Gastroesophageal sphincter (tissue), 4 donors: ENCODE results near the gene MAL. TPM values are rescaled to one million over a fixed set of nuclear protein-coding genes. Genes with fewer than 3 reads are reported as not detected.

ENCODE experiments used
- ATAC-seq: fragments of 150-250 bp; one replicate; pipeline ENCODE4 v1.9.1; 2016; ENCODE audit warnings: mild to moderate bottlenecking, moderate library complexity
- H3K27ac ChIP-seq, 4 donors: fragments of 200-600 bp; sonication (generic) in 3 of 4; 1 replicate in 3 of 4; 2 replicates in 1 of 4; pipeline ENCODE4 v1.5.1; 2016 to 2019
- H3K27me3 ChIP-seq: fragments of 200-600 bp; sonication (generic); one replicate; pipeline ENCODE4 v1.5.1; 2019
- H3K36me3 ChIP-seq, 2 donors: fragments of 200-600 bp; sonication (generic); one replicate each; pipeline ENCODE4 v1.5.1; 2019; ENCODE audit warnings: control low read depth in 1 of 2
- H3K4me1 ChIP-seq, 3 donors: fragments of 200-600 bp; sonication (generic); 1 replicate in 2 of 3; 2 replicates in 1 of 3; pipeline ENCODE4 v1.5.1; 2016 to 2019; ENCODE audit warnings: control low read depth in 2 of 3
- H3K4me3 ChIP-seq, 2 donors: fragments of 200-600 bp; sonication (generic); one replicate each; pipeline ENCODE4 v1.5.1; 2019; ENCODE audit warnings: mild to moderate bottlenecking in 1 of 2, moderate library complexity in 1 of 2
- H3K9me3 ChIP-seq, 3 donors: fragments of 200-600 bp; sonication (generic); one replicate each; pipeline ENCODE4 v1.5.1; 2017 to 2019; ENCODE audit warnings: control low read depth in 2 of 3
- EP300 ChIP-seq: sonication (generic); formaldehyde crosslinking; IDR thresholded peaks from one replicate; pipeline ENCODE4 v1.6.1; 2017; ENCODE audit warnings: antibody characterized with exemption, mild to moderate bottlenecking
- POLR2A ChIP-seq, 2 donors: fragments of 450-650 bp; IDR thresholded peaks; one replicate each; pipeline ENCODE4 v1.6.1; 2017; ENCODE audit warnings: antibody characterized with exemption in 2 of 2, mild to moderate bottlenecking in 2 of 2, moderate library complexity in 1 of 2
- POLR2AphosphoS5 ChIP-seq: sonication (generic); formaldehyde crosslinking; IDR thresholded peaks from one replicate; pipeline ENCODE4 v1.6.1; 2017; ENCODE audit warnings: antibody characterized with exemption
- WGBS, 2 donors: methylation state at CpG; one replicate each; pipeline ENCODE4 v1.1.5; 2018; ENCODE audit warnings: low coverage in 1 of 2; 5-methylcytosine and 5-hydroxymethylcytosine counted together
- total RNA-seq, 4 donors: library from RNA; depleted of rRNA; stranded (reverse); fragments of >200 nt; gene quantifications; one replicate each; pipeline ENCODE4 v1.1.0, GENCODE V29; 2016
- TF ChIP-seq, protein P1 (sequence below), 4 experiments: fragments of 200-600 bp in 2 of 4; fragments of 450-650 bp in 2 of 4; sonication (generic) in 1 of 4; IDR thresholded peaks; one replicate each; pipeline ENCODE4 v1.5.1; 2017 to 2019; ENCODE audit warnings: antibody characterized with exemption in 4 of 4, mild to moderate bottlenecking in 2 of 4, moderate library complexity in 2 of 4

MAL gene
- total RNA-seq, 4 donors from 2014 or later = 21.3 to 39.8 (median 32.0) TPM

DNA sequence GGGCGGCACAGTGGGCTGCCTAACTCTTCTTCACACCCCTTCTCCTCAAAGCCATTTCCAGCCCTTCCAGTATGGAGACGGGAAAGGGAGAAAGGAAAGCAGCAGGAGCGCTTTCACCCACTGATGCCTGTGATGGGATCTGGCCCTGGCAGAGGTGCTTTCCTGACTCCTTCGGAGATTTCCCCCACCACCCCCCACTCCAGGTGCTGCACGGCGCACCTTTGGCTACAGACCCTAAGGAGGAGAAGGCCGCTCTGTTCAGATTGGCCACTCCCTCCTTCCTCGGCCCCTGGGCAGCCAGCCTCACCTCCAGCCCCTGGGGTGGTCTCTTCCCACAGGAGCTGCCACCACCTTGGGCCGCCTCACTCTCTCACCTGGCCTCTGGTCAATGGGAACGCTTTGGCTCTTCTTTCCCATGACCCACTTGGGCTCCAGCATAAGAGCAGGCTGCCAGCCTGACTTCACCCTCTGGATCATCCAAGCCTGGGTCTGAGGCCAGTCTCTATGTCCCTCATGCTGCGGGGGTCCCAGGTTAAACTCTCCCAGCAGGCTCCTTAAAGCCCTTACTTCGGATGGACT is 18.4 kb upstream of the MAL start:
- Histone ChIP-seq H3K36me3 (no peaks in the 10 kb centered on the region), H3K27ac (no peak overlapping the region), H3K9me3 (no peaks in the 10 kb centered on the region), H3K4me3 (no peak overlapping the region), H3K27me3 (peaks cover 6% of the 10 kb centered on the region), H3K4me1 (no peaks in the 10 kb centered on the region)
- ATAC-seq = no peak
- 74% methylated on average over 3 of the region's 12 CpGs; no CpG with 5 or more reads in 1 of the 2 donors for WGBS, 2 donors
- no peak for TF ChIP-seq EP300
- no peak for TF ChIP-seq POLR2AphosphoS5
- TF ChIP-seq POLR2A (IDR thresholded peaks at IDR 0.05) = no peak
- TF ChIP-seq, protein P1, sequence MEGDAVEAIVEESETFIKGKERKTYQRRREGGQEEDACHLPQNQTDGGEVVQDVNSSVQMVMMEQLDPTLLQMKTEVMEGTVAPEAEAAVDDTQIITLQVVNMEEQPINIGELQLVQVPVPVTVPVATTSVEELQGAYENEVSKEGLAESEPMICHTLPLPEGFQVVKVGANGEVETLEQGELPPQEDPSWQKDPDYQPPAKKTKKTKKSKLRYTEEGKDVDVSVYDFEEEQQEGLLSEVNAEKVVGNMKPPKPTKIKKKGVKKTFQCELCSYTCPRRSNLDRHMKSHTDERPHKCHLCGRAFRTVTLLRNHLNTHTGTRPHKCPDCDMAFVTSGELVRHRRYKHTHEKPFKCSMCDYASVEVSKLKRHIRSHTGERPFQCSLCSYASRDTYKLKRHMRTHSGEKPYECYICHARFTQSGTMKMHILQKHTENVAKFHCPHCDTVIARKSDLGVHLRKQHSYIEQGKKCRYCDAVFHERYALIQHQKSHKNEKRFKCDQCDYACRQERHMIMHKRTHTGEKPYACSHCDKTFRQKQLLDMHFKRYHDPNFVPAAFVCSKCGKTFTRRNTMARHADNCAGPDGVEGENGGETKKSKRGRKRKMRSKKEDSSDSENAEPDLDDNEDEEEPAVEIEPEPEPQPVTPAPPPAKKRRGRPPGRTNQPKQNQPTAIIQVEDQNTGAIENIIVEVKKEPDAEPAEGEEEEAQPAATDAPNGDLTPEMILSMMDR (IDR thresholded peaks at IDR 0.05) = no peak

DNA sequence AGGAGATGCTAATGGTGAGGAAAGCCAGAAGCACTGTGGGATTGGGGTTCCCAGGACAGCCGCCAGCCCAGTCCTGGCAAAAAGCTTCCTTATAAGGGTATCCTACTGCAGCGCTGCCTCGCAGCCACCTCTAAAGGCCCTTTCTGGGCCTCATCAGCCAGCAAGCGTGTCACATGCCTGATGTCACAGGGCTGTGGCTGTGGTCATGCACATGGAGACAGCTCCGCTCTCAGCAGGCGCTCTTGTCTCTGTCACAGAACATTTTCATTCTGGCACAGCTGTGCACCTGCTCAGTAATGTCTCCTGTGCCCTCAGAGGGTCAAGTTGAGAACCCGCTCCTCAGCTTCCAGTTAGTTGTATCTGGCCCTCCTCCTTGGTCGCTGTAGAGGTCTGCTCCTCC is 17.7 kb upstream of the MAL start:
- no peak overlapping the region for H3K4me3 ChIP-seq
- TF ChIP-seq EP300 (no peak), POLR2A (IDR thresholded peaks at IDR 0.05) (no peak), POLR2AphosphoS5 (no peak)
- TF ChIP-seq, protein P1 (IDR thresholded peaks at IDR 0.05) = no peak
- H3K27me3 ChIP-seq = peaks cover 6% of the 10 kb centered on the region
- H3K36me3 ChIP-seq = no peaks in the 10 kb centered on the region
- 82 to 89% methylated on average over 2 to 3 of the region's 8 CpGs for WGBS, 2 donors
- no peaks in the 10 kb centered on the region for H3K4me1 ChIP-seq
- no peak overlapping the region for H3K27ac ChIP-seq
- H3K9me3 ChIP-seq = no peaks in the 10 kb centered on the region
- ATAC-seq = no peak

DNA sequence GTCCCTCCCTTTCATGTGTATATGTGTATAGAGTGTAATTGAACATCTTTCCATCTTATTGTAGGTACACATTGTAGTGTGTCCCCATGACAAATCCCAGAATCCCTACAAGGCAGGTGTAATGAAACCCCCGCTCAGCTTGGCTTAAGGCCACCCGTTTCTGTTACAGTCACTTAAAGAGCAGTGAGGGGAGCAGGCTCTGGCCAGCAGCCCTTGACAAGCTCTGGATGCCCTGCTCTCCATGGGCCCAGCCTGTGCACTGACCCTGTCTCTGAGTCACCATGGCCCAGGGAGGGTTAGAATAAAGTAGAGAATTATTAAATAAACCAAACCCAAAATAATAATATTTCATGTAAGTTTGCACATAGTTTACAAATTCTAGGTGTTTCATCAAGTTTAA is 17.2 kb upstream of the MAL start:
- no peak for ATAC-seq
- no peaks in the 10 kb centered on the region for H3K9me3 ChIP-seq
- no peak overlapping the region for H3K4me3 ChIP-seq
- 67 to 80% methylated on average over 2 of the region's 2 CpGs for WGBS, 2 donors
- H3K4me1 ChIP-seq = no peaks in the 10 kb centered on the region
- H3K27me3 ChIP-seq = peaks cover 6% of the 10 kb centered on the region
- no peak overlapping the region for H3K27ac ChIP-seq
- TF ChIP-seq, protein P1 (IDR thresholded peaks at IDR 0.05) = no peak
- TF ChIP-seq POLR2AphosphoS5 (no peak), POLR2A (IDR thresholded peaks at IDR 0.05) (no peak), EP300 (no peak)
- H3K36me3 ChIP-seq = no peaks in the 10 kb centered on the region

DNA sequence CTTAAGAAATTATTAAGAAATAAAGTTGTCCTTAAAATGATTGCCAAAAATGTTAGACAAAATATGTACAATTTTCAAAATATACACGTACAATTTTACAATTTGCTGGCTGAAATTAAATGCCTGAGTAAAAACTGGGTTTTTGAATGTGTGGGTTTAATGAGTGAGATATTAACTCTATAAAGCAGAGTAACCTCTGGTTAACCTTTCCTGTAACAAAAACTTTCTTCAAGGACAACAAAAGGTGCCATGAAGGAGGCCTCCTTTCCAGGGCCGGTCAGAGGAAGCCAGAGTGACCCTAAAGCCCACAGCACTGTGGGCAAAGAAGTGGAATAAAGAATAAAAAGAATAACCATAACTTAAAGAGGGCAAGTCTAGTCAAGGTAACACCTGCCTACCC is 16.5 kb upstream of the MAL start:
- Histone ChIP-seq H3K9me3 (no peaks in the 10 kb centered on the region), H3K27ac (no peak overlapping the region), H3K4me1 (no peaks in the 10 kb centered on the region), H3K4me3 (no peak overlapping the region), H3K27me3 (peaks cover 6% of the 10 kb centered on the region), H3K36me3 (no peaks in the 10 kb centered on the region)
- no peak for ATAC-seq
- WGBS, 2 donors = 73 to 84% methylated on average over 2 of the region's 2 CpGs
- TF ChIP-seq POLR2A (IDR thresholded peaks at IDR 0.05) = no peak
- no peak for TF ChIP-seq POLR2AphosphoS5
- TF ChIP-seq, protein P1 (IDR thresholded peaks at IDR 0.05) = no peak
- no peak for TF ChIP-seq EP300

- no peaks in the 10 kb centered on the region for H3K36me3 ChIP-seq
- H3K27me3 ChIP-seq = peaks cover 3% of the 10 kb centered on the region
- H3K4me1 ChIP-seq = no peaks in the 10 kb centered on the region
- ATAC-seq = no peak
- H3K27ac ChIP-seq = no peak overlapping the region
- H3K4me3 ChIP-seq = no peak overlapping the region
- 81 to 83% methylated on average over 3 to 4 of the region's 5 CpGs for WGBS, 2 donors
- TF ChIP-seq POLR2AphosphoS5 (no peak), EP300 (no peak), POLR2A (IDR thresholded peaks at IDR 0.05) (no peak)
- TF ChIP-seq, protein P1 (IDR thresholded peaks at IDR 0.05) = no peak
- no peaks in the 10 kb centered on the region for H3K9me3 ChIP-seq
Measured at GRCh38 chr2:95009412-95009811, 16.1 kb upstream of the MAL start.
